ES-I3 (cell line): Measurements from ENCODE around the gene INTS4.
"Not testable (repeated sequence)": the region's sequence is repeated elsewhere in the genome, so short reads cannot be mapped to it uniquely, and the experiment has no call there.

Experiments
- H3K36me3 ChIP-seq: 2 replicates; pipeline ENCODE4 v1.6.1; 2013; ENCODE audit warnings: mild to moderate bottlenecking, low read length, control low read depth, moderate library complexity; ENCODE audit not compliant: insufficient read depth
- H3K4me1 ChIP-seq: 2 replicates; pipeline ENCODE4 v1.6.1; 2013; ENCODE audit warnings: mild to moderate bottlenecking, control low read depth, low read length; ENCODE audit not compliant: insufficient read depth
- H3K9ac ChIP-seq: 2 replicates; pipeline ENCODE4 v1.6.1; 2013; ENCODE audit warnings: low read depth, mild to moderate bottlenecking, low read length, moderate library complexity
- H3K9me3 ChIP-seq: 2 replicates; pipeline ENCODE4 v1.6.1; 2013; ENCODE audit warnings: mild to moderate bottlenecking, low read length, moderate library complexity; ENCODE audit not compliant: control insufficient read depth, insufficient read depth

The INTS4 gene

GRCh38 chr11:77890100-77890614 lies 104.3 kb downstream of the INTS4 start:
- not testable (repeated sequence) for H3K4me1 ChIP-seq, H3K9me3 ChIP-seq, H3K36me3 ChIP-seq, H3K9ac ChIP-seq

- not testable (repeated sequence) for H3K36me3 ChIP-seq, H3K4me1 ChIP-seq, H3K9ac ChIP-seq, H3K9me3 ChIP-seq
Measured at GRCh38 chr11:77889045-77889444, 105.4 kb downstream of the INTS4 start.

GRCh38 chr11:77886401-77886800 lies 108.1 kb downstream of the INTS4 start:
- H3K9me3 ChIP-seq = no peaks in the 10 kb centered on the region
- 0 out of 2 replicates have a peak, but pooled peaks cover 5% of the 10 kb centered on the region for H3K36me3 ChIP-seq

GRCh38 chr11:77884829-77885190 lies 109.7 kb downstream of the INTS4 start:
- H3K9me3 ChIP-seq = no peaks in the 10 kb centered on the region
- peaks cover 5% of the 10 kb centered on the region; the same call in 1 of the 2 replicates for H3K36me3 ChIP-seq
- no peaks in the 10 kb centered on the region for H3K4me1 ChIP-seq
- H3K9ac ChIP-seq = no peak overlapping the region

More at GRCh38 chr11:77886401-77886800, 108.1 kb downstream of the INTS4 start:
- Histone ChIP-seq H3K4me1 (no peaks in the 10 kb centered on the region), H3K9ac (no peak overlapping the region)

- Histone ChIP-seq H3K36me3 (peaks cover 5% of the 10 kb centered on the region; the same call in 1 of the 2 replicates), H3K4me1 (no peaks in the 10 kb centered on the region), H3K9ac (no peak overlapping the region), H3K9me3 (no peaks in the 10 kb centered on the region)
Measured at GRCh38 chr11:77884186-77884828, 110.2 kb downstream of the INTS4 start.

- H3K4me1 ChIP-seq = no peaks in the 10 kb centered on the region
- H3K36me3 ChIP-seq = peaks cover 5% of the 10 kb centered on the region; the same call in 1 of the 2 replicates
- no peak overlapping the region for H3K9ac ChIP-seq
- no peaks in the 10 kb centered on the region for H3K9me3 ChIP-seq
Measured at GRCh38 chr11:77883775-77884174, 110.7 kb downstream of the INTS4 start.

- peaks cover 10% of the 10 kb centered on the region for H3K36me3 ChIP-seq
- H3K4me1 ChIP-seq = no peaks in the 10 kb centered on the region
- H3K9ac ChIP-seq = no peak overlapping the region
- H3K9me3 ChIP-seq = no peaks in the 10 kb centered on the region
Measured at GRCh38 chr11:77882396-77882795, 112.1 kb downstream of the INTS4 start.

- 0 out of 2 replicates have a peak, but pooled peaks cover 7% of the 10 kb centered on the region for H3K4me1 ChIP-seq
- H3K36me3 ChIP-seq = peaks cover 10% of the 10 kb centered on the region
- H3K9ac ChIP-seq = no peak overlapping the region
- H3K9me3 ChIP-seq = no peaks in the 10 kb centered on the region
Measured at GRCh38 chr11:77879218-77879617, 115.2 kb downstream of the INTS4 start.

- H3K9ac ChIP-seq, H3K36me3 ChIP-seq, H3K9me3 ChIP-seq: not testable (repeated sequence)
Measured at GRCh38 chr11:77878247-77878646, 116.2 kb downstream of the INTS4 start.

GRCh38 chr11:77876045-77876444 lies 118.4 kb downstream of the INTS4 start:
- no peaks in the 10 kb centered on the region for H3K9me3 ChIP-seq
- peaks cover 12% of the 10 kb centered on the region for H3K36me3 ChIP-seq
- no peak overlapping the region for H3K9ac ChIP-seq
- H3K4me1 ChIP-seq = 0 out of 2 replicates have a peak, but pooled peaks cover 7% of the 10 kb centered on the region

More at GRCh38 chr11:77878247-77878646, 116.2 kb downstream of the INTS4 start:
- not testable (repeated sequence) for H3K4me1 ChIP-seq

- Histone ChIP-seq H3K36me3 (peaks cover 12% of the 10 kb centered on the region), H3K9me3 (no peaks in the 10 kb centered on the region), H3K9ac (no peak overlapping the region), H3K4me1 (0 out of 2 replicates have a peak, but pooled peaks cover 7% of the 10 kb centered on the region)
Measured at GRCh38 chr11:77874206-77874605, 120.3 kb downstream of the INTS4 start.

- Histone ChIP-seq H3K9ac (no peak overlapping the region), H3K36me3 (peaks cover 9% of the 10 kb centered on the region), H3K4me1 (0 out of 2 replicates have a peak, but pooled peaks cover 7% of the 10 kb centered on the region), H3K9me3 (no peaks in the 10 kb centered on the region)
Measured at GRCh38 chr11:77873345-77873744, 121.1 kb downstream of the INTS4 start.

GRCh38 chr11:77871855-77872254 lies 122.6 kb downstream of the INTS4 start:
- Histone ChIP-seq H3K9me3 (no peaks in the 10 kb centered on the region), H3K36me3 (peaks cover 7% of the 10 kb centered on the region)

GRCh38 chr11:77868744-77869143 lies 125.7 kb downstream of the INTS4 start:
- Histone ChIP-seq H3K4me1 (no peaks in the 10 kb centered on the region), H3K9ac (no peak overlapping the region), H3K9me3 (no peaks in the 10 kb centered on the region), H3K36me3 (peaks cover 7% of the 10 kb centered on the region)

More at GRCh38 chr11:77871855-77872254, 122.6 kb downstream of the INTS4 start:
- Histone ChIP-seq H3K9ac (no peak overlapping the region), H3K4me1 (0 out of 2 replicates have a peak, but pooled peaks cover 7% of the 10 kb centered on the region)

- no peak overlapping the region for H3K9ac ChIP-seq
- no peaks in the 10 kb centered on the region for H3K9me3 ChIP-seq
- H3K36me3 ChIP-seq = peaks cover under 1% of the 10 kb centered on the region
- H3K4me1 ChIP-seq = no peaks in the 10 kb centered on the region
Measured at GRCh38 chr11:77866336-77866735, 128.1 kb downstream of the INTS4 start.
